Uterus (tissue), 2 donors: ENCODE results near the gene OR1S1.

Experiments
- POLR2A ChIP-seq, 2 donors: fragments of 450-650 bp; IDR thresholded peaks; one replicate each; pipeline ENCODE4 v1.6.1; 2016; ENCODE audit warnings: antibody characterized with exemption in 2 of 2, mild to moderate bottlenecking in 1 of 2, moderate library complexity in 1 of 2
- TF ChIP-seq, protein P1 (sequence below), 4 experiments: fragments of 200-600 bp in 2 of 4; fragments of 450-650 bp in 2 of 4; sonication (generic) in 2 of 4; IDR thresholded peaks; one replicate each; pipeline ENCODE4 v1.5.1; 2016 to 2019; ENCODE audit warnings: antibody characterized with exemption in 4 of 4, mild to moderate bottlenecking in 2 of 4, moderate library complexity in 1 of 4

DNA sequence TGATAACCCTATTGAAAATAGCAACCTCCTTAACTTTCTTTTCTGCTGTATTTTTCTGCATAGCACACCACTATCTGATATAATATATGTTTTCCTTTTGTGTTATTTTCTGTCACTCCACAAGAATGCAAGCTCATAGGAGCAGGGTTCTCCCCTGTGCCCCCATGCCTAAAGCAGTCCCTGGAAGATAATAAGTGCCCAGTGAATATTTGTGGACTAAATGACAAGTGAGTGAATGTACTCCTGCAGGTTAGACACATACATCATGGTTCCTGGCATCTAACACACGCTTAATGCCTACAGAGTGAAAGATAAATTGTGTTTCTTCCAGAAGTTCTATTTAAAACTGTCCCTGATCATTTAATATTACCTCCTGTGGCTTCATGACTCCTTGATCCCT, 47.5 kb upstream of the OR1S1 start:
- no peak for TF ChIP-seq POLR2A (IDR thresholded peaks at IDR 0.05)
- TF ChIP-seq, protein P1, sequence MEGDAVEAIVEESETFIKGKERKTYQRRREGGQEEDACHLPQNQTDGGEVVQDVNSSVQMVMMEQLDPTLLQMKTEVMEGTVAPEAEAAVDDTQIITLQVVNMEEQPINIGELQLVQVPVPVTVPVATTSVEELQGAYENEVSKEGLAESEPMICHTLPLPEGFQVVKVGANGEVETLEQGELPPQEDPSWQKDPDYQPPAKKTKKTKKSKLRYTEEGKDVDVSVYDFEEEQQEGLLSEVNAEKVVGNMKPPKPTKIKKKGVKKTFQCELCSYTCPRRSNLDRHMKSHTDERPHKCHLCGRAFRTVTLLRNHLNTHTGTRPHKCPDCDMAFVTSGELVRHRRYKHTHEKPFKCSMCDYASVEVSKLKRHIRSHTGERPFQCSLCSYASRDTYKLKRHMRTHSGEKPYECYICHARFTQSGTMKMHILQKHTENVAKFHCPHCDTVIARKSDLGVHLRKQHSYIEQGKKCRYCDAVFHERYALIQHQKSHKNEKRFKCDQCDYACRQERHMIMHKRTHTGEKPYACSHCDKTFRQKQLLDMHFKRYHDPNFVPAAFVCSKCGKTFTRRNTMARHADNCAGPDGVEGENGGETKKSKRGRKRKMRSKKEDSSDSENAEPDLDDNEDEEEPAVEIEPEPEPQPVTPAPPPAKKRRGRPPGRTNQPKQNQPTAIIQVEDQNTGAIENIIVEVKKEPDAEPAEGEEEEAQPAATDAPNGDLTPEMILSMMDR (IDR thresholded peaks at IDR 0.05), result no peak
